ENCODE measurements around the gene METTL25B.
"Not testable (repeated sequence)": the region's sequence is repeated elsewhere in the genome, so short reads cannot be mapped to it uniquely, and the experiment has no call there.

METTL25B gene

DNA sequence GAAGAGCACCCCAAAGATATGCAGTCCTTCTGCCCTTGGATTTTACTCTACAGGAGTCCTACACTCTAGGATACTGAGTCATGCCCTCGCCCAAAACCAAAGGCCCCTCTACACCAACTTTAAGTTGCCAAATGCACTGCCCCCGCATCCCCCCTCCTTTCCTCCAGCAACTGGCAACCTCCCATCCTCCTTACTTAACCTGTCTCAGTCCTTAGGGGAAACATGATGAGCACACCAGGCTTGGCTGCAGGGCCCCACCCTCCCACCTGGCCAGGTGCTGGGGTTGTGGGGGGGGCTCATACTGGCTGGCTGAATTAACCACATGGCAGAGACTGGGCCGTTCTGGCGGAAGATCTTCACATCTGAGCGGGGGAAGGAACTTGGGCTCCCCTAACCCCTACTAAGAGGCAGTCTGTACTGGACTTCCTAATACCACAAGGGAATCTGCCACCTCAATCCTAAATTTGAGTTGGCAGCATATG lies 22.0 kb downstream of the METTL25B start:
- DNase-seq, result no peak

DNA sequence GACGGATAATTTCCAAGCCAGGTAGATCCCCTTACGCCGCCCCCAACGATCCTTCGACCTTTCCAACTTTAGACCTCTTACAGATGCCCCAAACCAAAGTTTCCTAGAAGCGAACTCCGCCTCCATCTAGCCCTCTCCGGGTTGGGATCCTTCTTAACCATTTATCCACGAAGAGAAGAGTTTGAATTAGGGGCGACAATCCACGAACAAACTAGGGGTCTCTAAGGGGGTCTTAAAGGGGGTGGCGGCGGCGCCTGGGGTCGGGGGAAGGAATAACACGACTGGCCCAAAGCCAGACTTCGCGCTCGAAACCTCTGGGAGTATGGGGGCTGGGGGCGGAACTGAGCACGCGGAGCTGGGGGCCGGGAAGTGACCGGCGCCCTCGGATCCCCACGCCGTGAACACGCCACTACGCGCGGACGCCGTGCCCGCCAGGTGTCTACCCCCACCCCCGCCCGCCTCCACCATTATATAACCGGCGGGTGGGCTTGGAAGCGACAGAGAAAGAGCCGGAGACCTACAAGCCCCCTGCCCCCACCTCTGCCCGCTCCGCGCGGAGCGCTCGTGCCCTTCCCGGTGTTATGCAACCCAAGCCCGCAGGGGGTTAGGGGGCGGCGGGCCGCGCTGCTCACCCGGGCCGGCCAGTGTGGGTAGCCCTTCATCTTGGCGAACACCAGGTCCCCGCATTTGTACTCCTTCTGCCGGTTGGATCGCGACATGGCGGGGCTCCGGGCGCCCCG lies 22.6 kb downstream of the METTL25B start:
- no peak for DNase-seq

DNA sequence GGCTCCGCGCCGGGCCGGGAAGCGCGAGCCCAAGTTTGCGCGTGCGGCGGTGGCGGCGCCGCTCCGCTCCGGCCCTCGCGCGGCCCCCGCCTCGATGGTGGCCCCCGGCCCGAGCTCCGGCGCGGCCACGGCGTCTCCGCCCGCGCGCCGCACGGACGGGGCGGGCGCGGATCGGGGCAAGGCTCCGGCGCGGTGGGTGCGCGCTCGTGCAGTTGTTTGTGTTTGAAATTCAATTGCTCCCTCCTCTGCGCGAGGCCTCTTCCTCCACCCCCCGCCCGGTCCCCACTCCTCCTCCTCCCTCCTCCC lies 23.1 kb downstream of the METTL25B start, which contains the start of gene HDGF:
Gene HDGF, minus strand, starts transcription at position 225 of the 306 bp plus-strand sequence. CDS start 246 bp downstream, outside the sequence.
- DNase-seq, result no peak

DNA sequence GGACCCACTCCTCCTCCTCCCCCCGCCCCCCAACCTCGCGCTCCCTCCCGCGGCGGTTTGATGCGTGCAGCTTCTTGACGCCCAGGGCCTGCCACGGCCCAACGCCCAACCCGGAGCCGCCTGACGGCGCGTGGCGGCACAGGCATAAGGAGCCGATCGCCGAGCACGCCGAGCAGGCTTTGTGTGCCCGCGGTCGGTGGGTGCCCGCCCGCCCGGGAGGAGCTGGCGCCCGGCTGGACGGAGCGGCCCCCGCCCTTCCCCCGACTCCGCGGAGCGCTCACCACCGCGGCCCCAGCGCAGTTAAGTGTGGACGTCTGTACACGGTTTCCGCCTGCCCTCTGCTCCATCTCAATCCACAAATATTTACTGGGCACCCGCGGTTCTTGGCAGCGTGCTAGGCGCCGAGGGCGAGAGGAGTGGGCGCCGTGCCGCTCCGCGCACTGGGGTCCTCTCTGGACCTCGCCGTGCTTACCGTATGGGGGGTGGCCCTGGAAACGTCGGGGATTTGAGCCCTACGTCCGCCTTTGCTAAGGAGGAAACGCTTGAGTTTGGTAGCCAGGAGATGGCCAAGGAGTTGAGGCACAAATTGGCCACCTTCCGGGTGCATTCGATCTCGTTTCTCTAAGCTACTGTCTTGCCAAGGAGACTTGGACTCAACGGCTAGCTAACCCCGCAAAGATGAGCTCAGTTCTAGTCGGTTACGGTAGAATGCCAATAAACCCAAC lies 23.6 kb downstream of the METTL25B start:
- peak; percentile 63 for DNase-seq

DNA sequence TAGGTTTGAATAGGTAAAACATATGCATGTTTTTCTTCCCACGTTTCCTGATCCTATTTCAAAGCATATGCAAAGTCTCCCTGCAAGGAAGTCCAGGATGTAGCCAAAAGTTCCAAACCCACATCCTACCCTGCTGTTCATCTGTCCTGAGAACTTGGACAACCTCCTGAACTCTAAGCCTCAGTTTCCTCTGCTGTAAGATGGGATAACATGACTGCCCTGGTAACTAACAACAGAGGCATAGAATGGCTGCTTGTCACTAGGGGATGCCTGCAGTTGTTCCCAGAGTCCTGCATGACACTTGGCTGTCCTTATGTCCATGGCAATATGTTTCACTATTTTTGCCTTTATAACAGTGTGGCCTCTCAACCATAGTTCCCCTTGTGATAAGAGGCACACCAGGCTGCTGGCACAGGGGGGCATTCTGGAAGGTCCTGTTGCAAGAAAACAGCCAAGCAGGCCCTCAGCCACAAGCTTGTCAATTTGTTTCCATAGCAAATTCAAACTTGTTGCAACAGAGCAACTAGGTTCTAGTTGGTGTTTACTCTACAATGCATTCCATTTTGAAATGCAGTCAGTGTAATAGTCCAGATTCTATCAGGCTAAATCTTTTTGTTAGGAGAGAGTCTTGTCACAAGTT lies 24.7 kb downstream of the METTL25B start:
- no peak for DNase-seq

DNA sequence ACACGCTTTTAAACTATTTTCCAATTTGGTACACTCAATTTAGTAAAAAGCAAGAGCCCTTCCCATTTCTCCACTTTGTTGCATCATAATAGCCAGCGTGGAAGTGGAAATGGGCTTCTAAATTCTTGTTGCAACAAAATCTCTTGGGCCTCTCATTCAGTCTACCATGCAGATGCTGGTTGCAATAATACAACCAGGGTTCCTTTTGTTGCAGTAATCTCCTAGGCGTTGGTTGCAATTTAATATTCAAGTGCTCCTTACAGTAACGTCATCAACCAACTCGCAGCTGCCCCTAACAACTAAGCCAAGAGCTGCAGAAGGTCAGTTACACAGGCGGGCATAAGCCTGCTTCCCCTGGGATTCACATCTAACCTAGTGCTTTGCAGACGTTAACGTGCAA lies 25.9 kb downstream of the METTL25B start:
- peak; percentile 80 for DNase-seq

DNA sequence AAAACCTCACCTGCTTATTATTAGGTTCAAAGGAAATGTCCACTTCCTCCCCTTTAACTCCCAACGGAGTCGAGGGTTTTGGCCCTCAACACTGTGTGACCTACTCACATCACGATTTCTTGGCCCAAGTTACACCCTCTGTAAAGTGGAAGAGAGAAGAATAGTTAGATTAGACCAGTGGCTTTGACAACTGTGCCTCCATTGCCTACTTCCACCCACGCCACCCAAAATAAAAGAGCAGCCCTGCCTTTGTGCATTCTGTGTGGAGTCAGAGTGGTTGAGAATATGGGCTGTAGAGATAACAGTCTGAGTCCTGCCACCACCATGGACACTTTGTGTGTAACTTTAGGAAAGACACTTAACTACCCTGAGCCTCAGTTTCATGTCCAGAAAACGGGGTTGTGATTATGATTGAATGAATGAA lies 27.3 kb downstream of the METTL25B start:
- DNase-seq, result no peak

DNA sequence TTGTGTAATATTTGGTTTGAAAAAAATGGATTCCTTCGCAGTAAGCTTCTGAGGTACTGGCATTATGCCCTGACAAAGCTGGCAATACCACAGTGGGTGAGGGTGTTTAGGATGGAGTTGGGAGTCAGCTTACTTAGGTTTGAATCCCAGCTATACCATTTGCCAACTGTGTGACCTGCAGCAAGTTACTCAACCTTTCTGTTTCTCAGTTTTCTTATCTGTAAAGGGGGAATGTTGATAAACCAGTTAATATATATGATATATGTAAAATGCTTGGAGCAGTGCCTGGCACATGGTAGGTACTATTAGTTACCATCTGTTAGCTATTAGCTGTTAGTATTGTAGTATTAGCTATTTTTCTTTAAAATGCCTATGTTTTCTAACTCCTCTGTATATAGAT lies 28.1 kb downstream of the METTL25B start:
- DNase-seq, result no peak

DNA sequence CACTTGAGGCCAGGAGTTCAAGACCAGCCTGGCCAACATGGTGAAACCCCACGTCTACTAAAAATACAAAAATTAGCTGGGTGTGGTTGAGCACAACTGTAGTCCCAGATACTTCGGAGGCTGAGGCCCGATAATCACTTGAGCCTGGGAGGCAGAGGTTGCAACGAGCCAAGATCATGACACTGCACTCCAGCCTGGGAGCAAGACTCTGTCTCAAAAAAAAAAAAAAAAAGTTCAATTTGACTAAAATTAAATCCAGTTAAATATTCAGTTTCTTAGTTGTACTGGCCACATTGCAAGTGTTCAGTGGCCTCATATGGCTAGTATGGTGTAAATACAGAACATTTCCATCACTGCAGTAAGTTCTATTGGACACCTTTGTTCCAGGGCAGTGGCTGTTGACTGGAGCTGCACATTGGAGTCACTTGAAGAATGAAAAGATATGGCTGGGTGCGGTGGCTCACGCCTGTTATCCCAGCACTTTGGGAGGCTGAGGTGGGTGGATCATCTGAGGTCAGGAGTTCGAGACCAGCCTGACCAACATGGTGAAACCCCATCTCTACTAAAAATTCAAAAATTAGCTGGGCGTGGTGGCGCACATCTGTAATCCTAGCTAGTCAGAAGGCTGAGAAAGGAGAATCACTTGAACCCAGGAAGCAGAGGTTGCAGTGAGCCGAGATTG lies 29.4 kb downstream of the METTL25B start:
- DNase-seq, result not testable (repeated sequence)

DNA sequence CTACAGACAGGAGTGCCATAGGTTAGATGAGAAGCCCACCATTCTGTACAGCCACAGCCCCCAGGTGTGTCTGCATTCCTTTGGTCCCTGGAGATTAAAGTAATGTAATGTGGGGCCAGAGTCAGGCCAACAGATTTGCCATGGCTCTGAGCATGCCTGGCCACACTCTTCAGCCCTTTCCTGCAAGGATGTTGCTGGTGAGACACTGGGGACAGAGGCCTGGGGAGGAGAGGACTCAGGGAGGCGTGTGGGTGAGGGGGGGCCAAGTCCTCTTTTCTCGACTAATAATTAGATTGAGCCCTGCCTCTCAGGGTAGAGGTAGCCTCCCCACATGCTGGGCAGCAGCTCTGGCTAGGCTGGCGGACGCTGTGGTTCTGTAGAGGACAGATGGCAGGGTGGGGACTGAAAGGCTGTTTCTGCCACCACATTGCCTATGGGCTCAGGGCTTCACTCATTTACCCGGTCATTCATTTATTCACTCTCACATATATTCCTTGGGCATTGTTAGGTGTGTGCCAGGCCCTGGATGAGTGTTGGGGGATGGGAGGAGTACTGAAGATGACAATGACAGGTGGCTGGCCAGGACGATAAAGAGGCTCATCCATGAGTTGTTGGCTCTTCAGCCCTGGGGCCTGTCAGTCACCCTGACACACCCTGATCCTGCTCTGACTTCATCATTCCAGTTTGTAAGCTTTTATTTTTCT lies 32.0 kb downstream of the METTL25B start:
- DNase-seq, result peak; percentile 76

DNA sequence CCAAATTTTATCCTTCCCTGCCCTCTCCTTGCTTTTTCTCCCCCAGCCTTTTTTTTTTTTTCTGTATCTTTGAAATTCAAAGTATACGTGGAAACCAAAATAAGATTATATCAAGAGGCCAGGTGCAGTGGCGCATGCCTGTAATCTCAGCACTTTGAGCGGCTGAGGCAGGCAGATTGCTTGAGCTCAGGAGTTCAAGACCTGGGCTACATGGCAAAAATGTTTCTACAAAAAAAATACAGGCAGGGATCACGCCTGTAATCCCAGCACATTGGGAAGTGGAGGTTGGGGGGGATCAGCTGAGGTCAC lies 32.5 kb downstream of the METTL25B start:
- no peak for DNase-seq

DNA sequence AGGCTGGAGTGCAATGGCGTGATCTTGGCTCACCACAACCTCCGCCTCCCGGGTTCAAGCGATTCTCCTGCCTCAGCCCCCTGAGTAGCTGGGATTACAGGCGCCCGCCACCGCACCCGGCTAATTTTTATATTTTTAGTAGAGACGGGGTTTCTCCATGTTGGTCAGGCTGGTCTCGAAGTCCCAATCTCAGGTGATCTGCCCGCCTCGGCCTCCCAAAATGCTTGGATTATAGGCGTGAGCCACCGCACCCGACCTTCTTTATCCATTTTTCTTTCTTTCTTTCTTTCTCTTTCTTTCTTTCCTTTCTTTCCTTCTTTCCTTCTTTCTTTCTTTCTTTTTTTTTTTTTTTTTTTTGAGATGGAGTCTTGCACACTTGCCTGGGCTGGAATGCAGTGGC lies 36.9 kb downstream of the METTL25B start:
- not testable (repeated sequence) for DNase-seq

DNA sequence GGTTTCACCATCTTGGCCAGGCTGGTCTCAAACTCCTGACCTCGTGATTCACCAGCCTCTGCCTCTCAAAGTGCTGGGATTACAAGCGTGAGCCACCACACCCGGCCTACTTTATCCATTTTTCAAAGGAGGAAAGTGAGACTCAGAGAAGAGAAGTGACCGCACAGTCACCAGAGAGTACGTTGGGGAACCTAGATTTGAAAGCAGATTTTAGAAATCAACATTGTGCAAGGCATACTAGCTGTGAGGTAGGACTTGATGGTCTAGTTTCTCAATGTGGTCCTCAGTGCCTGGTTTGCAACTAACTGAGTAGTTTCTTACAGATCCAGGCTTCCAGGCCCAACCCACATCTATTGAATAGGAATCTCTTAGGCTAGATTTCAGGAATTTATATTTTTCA lies 37.4 kb downstream of the METTL25B start:
- DNase-seq, result no peak

DNA sequence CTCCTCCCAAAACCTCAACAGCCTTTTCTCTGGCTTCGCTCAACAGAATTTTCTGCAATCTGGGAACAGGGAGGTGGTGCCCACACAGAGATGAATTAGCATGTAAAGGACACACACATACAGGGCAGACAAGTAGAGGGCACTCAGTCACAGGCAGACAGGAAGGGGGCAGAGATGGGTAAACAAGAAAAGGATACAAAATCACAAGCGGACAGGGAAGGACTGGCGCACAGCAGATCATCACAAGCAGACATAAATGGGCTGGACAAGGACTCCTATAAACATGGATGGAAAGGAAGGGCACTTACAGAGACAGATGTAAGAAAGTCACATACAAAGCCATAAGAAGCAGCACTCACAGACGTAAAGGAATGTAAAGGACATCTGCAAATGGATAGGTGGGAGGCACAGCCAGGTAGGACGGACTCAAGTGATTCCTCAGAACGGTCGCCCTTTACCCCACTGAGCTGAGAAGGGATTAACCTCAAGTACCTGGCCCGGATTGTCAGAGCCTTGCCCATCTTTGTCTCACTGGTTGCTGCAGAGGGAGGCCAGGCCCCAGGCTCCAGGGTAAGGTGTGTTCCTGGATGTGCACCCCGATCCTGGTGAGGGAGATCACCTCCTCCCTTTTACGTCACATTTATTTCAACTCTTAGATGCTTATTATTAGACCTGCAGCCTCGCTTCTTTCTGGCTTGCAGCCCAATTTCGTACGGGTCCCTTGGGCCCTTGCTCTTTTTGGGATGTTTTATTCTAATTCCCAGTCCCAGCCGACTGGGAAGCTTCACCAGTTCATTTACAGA lies 38.2 kb downstream of the METTL25B start:
- DNase-seq, result no peak

DNA sequence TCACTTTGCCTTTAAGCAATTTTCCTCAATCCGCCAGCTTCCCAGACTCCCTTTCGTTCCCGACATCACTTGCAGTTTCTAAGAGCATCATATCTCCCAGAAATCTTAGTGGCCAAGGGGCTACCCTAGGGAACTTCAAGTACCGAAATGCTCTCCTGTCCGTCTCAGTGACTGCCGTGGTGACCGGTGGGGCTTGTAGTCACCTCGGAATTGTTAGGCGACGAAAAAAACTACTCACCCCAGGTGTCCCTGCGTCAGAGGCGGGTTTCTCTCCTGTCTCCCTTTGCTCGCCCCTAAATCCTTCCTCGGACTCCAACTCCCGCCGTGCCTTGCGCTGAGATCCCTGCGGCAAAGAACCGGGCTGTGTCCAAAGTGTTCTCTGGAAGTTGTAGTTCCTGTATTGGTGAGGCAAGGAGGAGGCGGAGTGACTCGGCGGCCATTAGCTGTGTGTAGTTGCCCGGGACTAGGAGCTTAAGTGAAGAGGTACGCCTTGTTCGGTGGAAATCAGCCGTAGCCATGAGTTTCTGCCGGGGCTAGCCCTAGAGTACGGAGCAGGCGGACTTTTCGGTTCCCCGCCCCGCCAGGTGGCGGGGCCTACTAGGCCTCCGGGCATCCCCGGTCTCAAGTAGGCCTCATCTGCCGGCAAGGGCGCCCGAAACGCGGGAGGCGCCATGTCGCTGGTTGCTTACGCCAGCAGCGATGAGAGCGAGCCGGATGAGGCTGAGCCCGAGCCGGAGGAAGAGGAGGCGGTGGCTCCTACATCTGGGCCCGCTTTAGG lies 39.0 kb downstream of the METTL25B start, which contains the start of gene PRCC:
Gene PRCC, plus strand, starts transcription at position 435 of the 778 bp plus-strand sequence. Its CDS starts 237 bp downstream, at position 672.
- peak; percentile 97 for DNase-seq

DNA sequence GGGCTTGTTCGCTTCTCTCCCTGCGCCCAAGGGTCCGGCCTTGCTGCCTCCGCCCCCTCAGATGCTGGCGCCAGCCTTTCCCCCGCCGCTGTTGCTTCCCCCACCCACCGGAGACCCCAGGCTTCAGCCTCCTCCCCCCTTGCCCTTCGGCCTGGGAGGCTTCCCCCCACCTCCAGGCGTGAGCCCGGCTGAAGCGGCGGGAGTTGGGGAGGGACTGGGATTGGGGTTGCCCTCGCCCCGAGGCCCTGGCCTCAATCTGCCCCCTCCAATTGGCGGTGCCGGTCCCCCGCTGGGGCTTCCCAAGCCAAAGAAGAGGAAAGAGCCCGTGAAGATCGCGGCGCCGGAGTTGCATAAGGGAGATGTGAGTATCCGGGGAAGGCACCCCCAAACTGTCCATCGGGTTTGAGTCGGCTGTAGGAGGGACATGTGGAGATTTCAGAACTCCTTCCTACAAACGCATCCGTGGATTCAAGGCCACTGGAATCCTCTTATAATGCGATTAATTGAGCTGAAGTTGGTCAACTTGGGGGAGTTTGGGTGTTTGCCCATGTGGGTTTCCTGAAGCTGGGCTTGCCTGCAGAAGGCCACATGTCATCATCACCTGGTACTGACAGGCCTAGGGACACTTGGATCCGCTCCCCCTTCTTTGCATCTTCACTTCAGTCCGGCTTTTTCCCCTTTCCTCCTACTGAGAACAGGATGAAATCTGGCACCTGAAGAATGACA lies 39.8 kb downstream of the METTL25B start:
- no peak for DNase-seq

DNA sequence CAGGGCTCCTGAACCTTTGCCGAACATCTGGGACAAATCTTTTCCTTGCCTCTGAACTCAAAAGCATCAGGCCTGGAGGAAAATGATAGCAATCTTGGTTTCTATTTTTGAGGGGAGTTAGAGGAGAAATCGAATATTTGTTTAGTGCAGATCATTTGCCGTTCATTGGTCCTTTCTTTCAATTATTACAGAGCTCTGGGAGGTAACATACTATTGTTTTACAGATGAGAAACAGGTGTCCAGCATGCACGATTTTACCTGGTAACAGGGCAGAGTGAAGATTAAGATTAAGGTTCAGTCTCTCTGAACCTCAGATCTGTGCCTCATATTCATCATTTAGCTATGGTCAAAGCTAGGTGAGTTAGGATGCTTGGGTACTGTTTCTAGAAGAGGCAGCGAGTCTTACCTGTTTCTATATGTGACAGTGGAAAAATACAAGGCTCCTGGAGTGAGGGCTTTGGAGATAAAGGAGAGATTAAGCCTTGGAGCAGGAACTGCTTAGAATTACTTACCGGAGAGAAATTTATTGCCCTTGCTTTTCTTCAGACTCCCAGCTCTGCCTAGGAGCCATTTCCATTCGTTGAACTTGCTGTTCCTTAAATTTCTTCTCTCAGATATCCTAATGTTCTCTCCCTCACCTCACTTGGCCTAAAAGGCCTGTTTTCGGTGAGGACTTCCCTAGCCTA lies 40.5 kb downstream of the METTL25B start:
- no peak for DNase-seq

DNA sequence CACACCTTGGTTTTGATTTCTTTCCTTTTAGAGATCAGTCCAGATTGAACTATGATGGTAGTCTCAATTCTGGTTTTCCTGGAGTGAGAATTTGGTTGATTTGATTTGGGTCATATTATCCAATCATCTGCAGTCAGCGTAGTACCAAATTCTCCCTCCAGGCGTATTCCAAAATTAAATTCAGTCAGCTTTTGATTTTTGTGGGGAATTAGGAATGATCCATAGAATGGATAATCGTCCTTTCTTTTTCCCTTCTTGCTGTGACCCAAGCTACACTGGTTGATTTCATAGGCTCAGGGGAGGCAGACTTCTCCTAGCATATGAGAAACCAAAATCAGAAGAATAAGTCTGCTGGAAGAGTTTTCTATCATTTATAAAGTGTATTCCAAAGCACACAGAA lies 44.0 kb downstream of the METTL25B start:
- DNase-seq, result no peak

DNA sequence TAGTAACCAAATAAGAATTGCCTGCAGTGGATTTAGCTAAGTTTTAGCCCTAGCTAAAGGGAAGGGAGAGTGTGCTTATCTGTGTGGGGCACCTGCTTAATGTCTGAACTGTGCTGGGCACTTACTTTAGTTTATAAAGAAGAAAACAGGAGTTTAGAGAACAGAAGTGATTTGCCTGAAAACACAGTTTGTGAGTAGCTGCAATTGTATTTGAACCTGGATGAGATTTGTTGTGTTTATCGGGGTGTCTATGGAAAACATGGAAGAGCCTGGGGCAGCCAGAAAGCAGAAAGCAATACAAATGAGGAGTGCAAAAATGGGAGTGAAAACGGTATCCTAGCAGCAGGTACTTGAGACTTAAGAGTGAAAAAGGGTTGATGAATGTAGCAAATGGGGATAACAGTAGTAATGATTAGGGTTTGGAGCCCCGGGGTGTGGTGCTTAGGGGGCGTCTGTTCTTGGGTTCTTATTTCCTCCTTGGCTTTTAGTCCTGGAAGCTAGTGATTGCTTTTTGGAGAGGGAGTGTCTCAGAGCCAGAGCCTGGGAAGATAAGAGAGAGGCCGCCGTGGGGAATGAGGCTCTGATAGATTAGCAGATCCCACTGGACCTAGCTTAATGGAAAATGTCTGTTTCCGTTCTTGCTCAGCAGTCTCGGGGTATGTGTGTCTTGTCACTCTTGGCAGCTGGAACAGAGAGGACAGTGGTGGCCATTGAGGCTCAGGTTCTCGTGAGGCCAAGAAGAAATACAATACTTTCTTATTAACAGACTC lies 44.6 kb downstream of the METTL25B start:
- DNase-seq, result no peak
